Activated CD4-positive, alpha-beta memory T cell treated with anti-CD3 and anti-CD28 coated beads for 36 hours (primary cell): Measurements from ENCODE around the gene MRRF. TPM values are rescaled to one million over a fixed set of nuclear protein-coding genes. Genes with fewer than 3 reads are reported as not detected.
A peak's percentile ranks its signal among the peaks of the same experiment; 100 is the strongest.
"Not testable (repeated sequence)": the region's sequence is repeated elsewhere in the genome, so short reads cannot be mapped to it uniquely, and the experiment has no call there.

ENCODE experiments used
- CTCF ChIA-PET: fragments of 350-600 bp; sonication (Branson Sonifier 250); formaldehyde crosslinking; loops from one replicate; lab custom pipeline; 2021; ENCODE audit warnings: antibody characterized with exemption, inconsistent platforms; lab: Charles Lee
- POLR2A ChIA-PET: fragments of 350-600 bp; sonication (Branson Sonifier 250); formaldehyde crosslinking; loops from one replicate; lab custom pipeline; 2021; ENCODE audit warnings: antibody characterized with exemption; lab: Charles Lee
- DNase-seq: peaks from one replicate; pipeline ENCODE4 v3.0.0-alpha.2; 2020
- H3K27ac Mint-ChIP-seq: one replicate; pipeline ENCODE4 v1.8.0; 2021; ENCODE audit warnings: mixed read lengths
- H3K27me3 Mint-ChIP-seq: one replicate; pipeline ENCODE4 v1.8.0; 2021; ENCODE audit warnings: mixed read lengths
- H3K36me3 Mint-ChIP-seq: one replicate; pipeline ENCODE4 v1.8.0; 2021; ENCODE audit warnings: mixed read lengths
- H3K4me1 Mint-ChIP-seq: one replicate; pipeline ENCODE4 v1.8.0; 2021; ENCODE audit warnings: low read depth, mixed read lengths
- H3K4me3 Mint-ChIP-seq: one replicate; pipeline ENCODE4 v1.8.0; 2021; ENCODE audit warnings: mild to moderate bottlenecking, mixed read lengths
- H3K9me3 Mint-ChIP-seq: one replicate; pipeline ENCODE4 v1.8.0; 2021; ENCODE audit warnings: mixed read lengths
- intact Hi-C: fragments of 100-400 bp; cut with micrococcal nuclease; formaldehyde crosslinking; loops from one replicate; pipeline ENCODE4 v1.15.1; 2023
- total RNA-seq, 2 experiments: library from RNA; stranded (reverse); gene quantifications; one replicate each; pipeline ENCODE4 v1.2.3, GENCODE V29; 2021

The MRRF gene
- total RNA-seq, 2 experiments from 2014 or later = 47.2 to 52.5 TPM

- intact Hi-C loops = loop anchor here (1.0 to 10.0 kb wide), 5 partner anchors 102 to 464 kb away; no protein-coding TSS in a partner anchor
- POLR2A ChIA-PET = interaction anchor here (0.5 to 0.7 kb wide), 2 partner anchors 25 to 86 kb away, joined by 3 read pairs; partner anchors contain the start of genes MRRF and RBM18
- Mint-ChIP-seq H3K27me3 (peaks cover 32% of the 10 kb centered on the region), H3K9me3 (peaks cover 6% of the 10 kb centered on the region), H3K4me1 (peaks cover 4% of the 10 kb centered on the region), H3K27ac (no peak overlapping the region), H3K36me3 (no peaks in the 10 kb centered on the region), H3K4me3 (no peak overlapping the region)
- peak; percentile 85 for DNase-seq
- CTCF ChIA-PET = interaction anchor here (0.6 to 14.1 kb wide), 34 partner anchors 11 to 999 kb away, joined by 3 to 314 read pairs (median 4); partner anchors contain the start of genes MRRF, RBM18 and TTLL11
Observed at GRCh38 chr9:122350577-122351355, 86.1 kb downstream of the MRRF start.

- POLR2A ChIA-PET = no interaction called here
- intact Hi-C loops = loop anchor here (5.0 to 10.0 kb wide), 2 partner anchors 98 to 460 kb away; no protein-coding TSS in a partner anchor
Observed at GRCh38 chr9:122354536-122355199, 90.0 kb downstream of the MRRF start.

GRCh38 chr9:122355336-122355875, 90.7 kb downstream of the MRRF start:
- no peak for DNase-seq
- ChIA-PET POLR2A (no interaction called here), CTCF (interaction anchor here (0.6 to 14.1 kb wide), 3 partner anchors 10 to 257 kb away, joined by 3 to 314 read pairs (median 37); no protein-coding TSS in a partner anchor)
- intact Hi-C loops = loop anchor here (10.0 kb wide), 1 partner anchor 459 kb away; no protein-coding TSS in a partner anchor
- Mint-ChIP-seq H3K9me3 (peaks cover 6% of the 10 kb centered on the region), H3K27ac (no peak overlapping the region), H3K4me3 (no peak overlapping the region), H3K27me3 (peaks cover 6% of the 10 kb centered on the region), H3K4me1 (no peaks in the 10 kb centered on the region), H3K36me3 (no peaks in the 10 kb centered on the region)

More at GRCh38 chr9:122354536-122355199, 90.0 kb downstream of the MRRF start:
- Mint-ChIP-seq H3K9me3 (peaks cover 6% of the 10 kb centered on the region), H3K27ac (no peak overlapping the region), H3K36me3 (no peaks in the 10 kb centered on the region), H3K27me3 (peaks cover 10% of the 10 kb centered on the region), H3K4me1 (no peaks in the 10 kb centered on the region), H3K4me3 (no peak overlapping the region)
- no peak for DNase-seq
- CTCF ChIA-PET = interaction anchor here (0.6 to 14.1 kb wide), 3 partner anchors 9 to 256 kb away, joined by 3 to 314 read pairs (median 37); no protein-coding TSS in a partner anchor

- CTCF ChIA-PET = interaction anchor here (0.7 to 4.7 kb wide), 3 partner anchors 207 to 258 kb away, joined by 3 to 37 read pairs (median 7); no protein-coding TSS in a partner anchor
- Mint-ChIP-seq H3K9me3 (peaks cover 6% of the 10 kb centered on the region), H3K36me3 (no peaks in the 10 kb centered on the region), H3K27me3 (peaks cover 2% of the 10 kb centered on the region), H3K27ac (no peak overlapping the region), H3K4me3 (no peak overlapping the region), H3K4me1 (no peaks in the 10 kb centered on the region)
- POLR2A ChIA-PET = no interaction called here
- intact Hi-C loops = loop anchor here (10.0 kb wide), 1 partner anchor 458 kb away; no protein-coding TSS in a partner anchor
- no peak for DNase-seq
Observed at GRCh38 chr9:122356627-122357026, 91.9 kb downstream of the MRRF start.

- no peaks in the 10 kb centered on the region for H3K36me3 Mint-ChIP-seq
- DNase-seq = no peak
- no peak overlapping the region for H3K4me3 Mint-ChIP-seq
- H3K27ac Mint-ChIP-seq = no peak overlapping the region
- no peaks in the 10 kb centered on the region for H3K4me1 Mint-ChIP-seq
- intact Hi-C loops = no loop called here
- POLR2A ChIA-PET = no interaction called here
- CTCF ChIA-PET = interaction anchor here (0.9 kb wide), 1 partner anchor 262 kb away, joined by 3 read pairs; no protein-coding TSS in a partner anchor
- no peaks in the 10 kb centered on the region for H3K9me3 Mint-ChIP-seq
- H3K27me3 Mint-ChIP-seq = peaks cover 2% of the 10 kb centered on the region
Observed at GRCh38 chr9:122360891-122361290, 96.2 kb downstream of the MRRF start.

- H3K4me1 Mint-ChIP-seq, H3K9me3 Mint-ChIP-seq, H3K36me3 Mint-ChIP-seq, H3K27ac Mint-ChIP-seq, H3K4me3 Mint-ChIP-seq, POLR2A ChIA-PET, DNase-seq, H3K27me3 Mint-ChIP-seq, intact Hi-C loops: not testable (repeated sequence)
- CTCF ChIA-PET = interaction anchor here (0.7 to 2.1 kb wide), 2 partner anchors 13 to 132 kb away, joined by 3 to 8 read pairs; no protein-coding TSS in a partner anchor
Observed at GRCh38 chr9:122363131-122363530, 98.4 kb downstream of the MRRF start.

- H3K9me3 Mint-ChIP-seq = peaks cover 3% of the 10 kb centered on the region
- POLR2A ChIA-PET = no interaction called here
- intact Hi-C loops = no loop called here
- no peaks in the 10 kb centered on the region for H3K36me3 Mint-ChIP-seq
- CTCF ChIA-PET = interaction anchor here (0.7 to 3.6 kb wide), 2 partner anchors 14 to 133 kb away, joined by 3 to 15 read pairs; no protein-coding TSS in a partner anchor
- no peak overlapping the region for H3K27ac Mint-ChIP-seq
- no peak for DNase-seq
- peaks cover 4% of the 10 kb centered on the region for H3K27me3 Mint-ChIP-seq
- no peaks in the 10 kb centered on the region for H3K4me1 Mint-ChIP-seq
- no peak overlapping the region for H3K4me3 Mint-ChIP-seq
Observed at GRCh38 chr9:122364117-122364782, 99.6 kb downstream of the MRRF start.

GRCh38 chr9:122364783-122365150, 100.1 kb downstream of the MRRF start:
- DNase-seq = no peak
- CTCF ChIA-PET = interaction anchor here (3.6 kb wide), 1 partner anchor 15 kb away, joined by 15 read pairs; no protein-coding TSS in a partner anchor
- H3K4me3 Mint-ChIP-seq = no peak overlapping the region
- H3K9me3 Mint-ChIP-seq = peaks cover 3% of the 10 kb centered on the region
- no peaks in the 10 kb centered on the region for H3K4me1 Mint-ChIP-seq
- no peaks in the 10 kb centered on the region for H3K36me3 Mint-ChIP-seq
- H3K27ac Mint-ChIP-seq = no peak overlapping the region
- H3K27me3 Mint-ChIP-seq = peaks cover 4% of the 10 kb centered on the region
- POLR2A ChIA-PET = no interaction called here
- intact Hi-C loops = no loop called here

- Mint-ChIP-seq H3K4me3 (no peak overlapping the region), H3K27me3 (peaks cover 12% of the 10 kb centered on the region), H3K36me3 (no peaks in the 10 kb centered on the region), H3K4me1 (peaks cover 5% of the 10 kb centered on the region), H3K9me3 (peaks cover 3% of the 10 kb centered on the region), H3K27ac (no peak overlapping the region)
- CTCF ChIA-PET = interaction anchor here (3.6 kb wide), 1 partner anchor 16 kb away, joined by 15 read pairs; no protein-coding TSS in a partner anchor
- POLR2A ChIA-PET = no interaction called here
- no peak for DNase-seq
- intact Hi-C loops = no loop called here
Observed at GRCh38 chr9:122366074-122366660, 101.5 kb downstream of the MRRF start.

GRCh38 chr9:122367065-122367464, 102.4 kb downstream of the MRRF start:
- Mint-ChIP-seq H3K36me3 (no peaks in the 10 kb centered on the region), H3K9me3 (peaks cover 3% of the 10 kb centered on the region), H3K4me3 (no peak overlapping the region), H3K4me1 (peaks cover 9% of the 10 kb centered on the region), H3K27me3 (peaks cover 19% of the 10 kb centered on the region), H3K27ac (no peak overlapping the region)
- no peak for DNase-seq
- intact Hi-C loops = no loop called here
- ChIA-PET POLR2A (no interaction called here), CTCF (interaction anchor here (2.2 to 3.6 kb wide), 2 partner anchors 14 to 17 kb away, joined by 5 to 15 read pairs; no protein-coding TSS in a partner anchor)
